Measurements from ENCODE around the gene OR4D1.

OR4D1 gene

GRCh38 chr17:58153046-58153445 is 4.9 kb downstream of the OR4D1 start:
- no peak overlapping the region for H3K4me3 ChIP-seq (ENCODE audit: low read depth, low read length)
- H3K27ac ChIP-seq (ENCODE audit: low read depth, low read length), result no peak overlapping the region
- H3K36me3 ChIP-seq (ENCODE audit: control insufficient read depth, insufficient read depth, low read length), result no peaks in the 10 kb centered on the region
- H3K4me1 ChIP-seq (ENCODE audit: control insufficient read depth, insufficient read depth, low read length), result no peaks in the 10 kb centered on the region
- H3K27me3 ChIP-seq (ENCODE audit: control insufficient read depth, insufficient read depth, low read length), result peaks cover 38% of the 10 kb centered on the region
- H3K9me3 ChIP-seq (ENCODE audit: control insufficient read depth, insufficient read depth, low read length), result no peaks in the 10 kb centered on the region
- H3K9ac ChIP-seq (ENCODE audit: low read depth, low read length), result no peak overlapping the region

- no peaks in the 10 kb centered on the region for H3K36me3 ChIP-seq (ENCODE audit: control insufficient read depth, insufficient read depth, low read length)
- H3K4me3 ChIP-seq (ENCODE audit: low read depth, low read length), result no peak overlapping the region
- no peaks in the 10 kb centered on the region for H3K4me1 ChIP-seq (ENCODE audit: control insufficient read depth, insufficient read depth, low read length)
- no peaks in the 10 kb centered on the region for H3K9me3 ChIP-seq (ENCODE audit: control insufficient read depth, insufficient read depth, low read length)
- no peak overlapping the region for H3K27ac ChIP-seq (ENCODE audit: low read depth, low read length)
- no peak overlapping the region for H3K9ac ChIP-seq (ENCODE audit: low read depth, low read length)
- H3K27me3 ChIP-seq (ENCODE audit: control insufficient read depth, insufficient read depth, low read length), result peaks cover 41% of the 10 kb centered on the region
These were observed 5.5 kb downstream of the OR4D1 start for GRCh38 chr17:58153671-58154070.

- Histone ChIP-seq H3K4me3 (ENCODE audit: low read depth, low read length) (peak overlapping the region; percentile 77), H3K36me3 (ENCODE audit: control insufficient read depth, insufficient read depth, low read length) (no peaks in the 10 kb centered on the region), H3K9ac (ENCODE audit: low read depth, low read length) (peak overlapping the region; percentile 50; the same call in 1 of the 2 replicates), H3K27me3 (ENCODE audit: control insufficient read depth, insufficient read depth, low read length) (peaks cover 54% of the 10 kb centered on the region), H3K4me1 (ENCODE audit: control insufficient read depth, insufficient read depth, low read length) (no peaks in the 10 kb centered on the region), H3K27ac (ENCODE audit: low read depth, low read length) (no peak overlapping the region), H3K9me3 (ENCODE audit: control insufficient read depth, insufficient read depth, low read length) (no peaks in the 10 kb centered on the region)
These were observed 8.9 kb downstream of the OR4D1 start for GRCh38 chr17:58156839-58157803.

GRCh38 chr17:58158181-58158580 is 10.0 kb downstream of the OR4D1 start:
- no peaks in the 10 kb centered on the region for H3K9me3 ChIP-seq (ENCODE audit: control insufficient read depth, insufficient read depth, low read length)
- peaks cover 54% of the 10 kb centered on the region for H3K27me3 ChIP-seq (ENCODE audit: control insufficient read depth, insufficient read depth, low read length)
- no peak overlapping the region for H3K9ac ChIP-seq (ENCODE audit: low read depth, low read length)
- no peaks in the 10 kb centered on the region for H3K36me3 ChIP-seq (ENCODE audit: control insufficient read depth, insufficient read depth, low read length)
- no peak overlapping the region for H3K27ac ChIP-seq (ENCODE audit: low read depth, low read length)
- no peak overlapping the region for H3K4me3 ChIP-seq (ENCODE audit: low read depth, low read length)
- H3K4me1 ChIP-seq (ENCODE audit: control insufficient read depth, insufficient read depth, low read length), result no peaks in the 10 kb centered on the region

- H3K27ac ChIP-seq (ENCODE audit: low read depth, low read length), result no peak overlapping the region
- no peaks in the 10 kb centered on the region for H3K36me3 ChIP-seq (ENCODE audit: control insufficient read depth, insufficient read depth, low read length)
- H3K4me1 ChIP-seq (ENCODE audit: control insufficient read depth, insufficient read depth, low read length), result no peaks in the 10 kb centered on the region
- no peak overlapping the region for H3K4me3 ChIP-seq (ENCODE audit: low read depth, low read length)
- peaks cover 31% of the 10 kb centered on the region for H3K27me3 ChIP-seq (ENCODE audit: control insufficient read depth, insufficient read depth, low read length)
- no peaks in the 10 kb centered on the region for H3K9me3 ChIP-seq (ENCODE audit: control insufficient read depth, insufficient read depth, low read length)
- no peak overlapping the region for H3K9ac ChIP-seq (ENCODE audit: low read depth, low read length)
These were observed 13.4 kb downstream of the OR4D1 start for GRCh38 chr17:58161566-58161965.

- Histone ChIP-seq H3K27ac (ENCODE audit: low read depth, low read length) (no peak overlapping the region), H3K9me3 (ENCODE audit: control insufficient read depth, insufficient read depth, low read length) (no peaks in the 10 kb centered on the region), H3K36me3 (ENCODE audit: control insufficient read depth, insufficient read depth, low read length) (no peaks in the 10 kb centered on the region), H3K4me3 (ENCODE audit: low read depth, low read length) (no peak overlapping the region), H3K27me3 (ENCODE audit: control insufficient read depth, insufficient read depth, low read length) (peaks cover 13% of the 10 kb centered on the region), H3K9ac (ENCODE audit: low read depth, low read length) (no peak overlapping the region), H3K4me1 (ENCODE audit: control insufficient read depth, insufficient read depth, low read length) (no peaks in the 10 kb centered on the region)
These were observed 17.8 kb downstream of the OR4D1 start for GRCh38 chr17:58165981-58166380.

- Histone ChIP-seq H3K4me1 (ENCODE audit: control insufficient read depth, insufficient read depth, low read length) (no peaks in the 10 kb centered on the region), H3K9me3 (ENCODE audit: control insufficient read depth, insufficient read depth, low read length) (no peaks in the 10 kb centered on the region), H3K9ac (ENCODE audit: low read depth, low read length) (no peak within 1 kb of the TSS), H3K36me3 (ENCODE audit: control insufficient read depth, insufficient read depth, low read length) (no peaks in the 10 kb centered on the region), H3K27ac (ENCODE audit: low read depth, low read length) (no peak within 1 kb of the TSS), H3K27me3 (ENCODE audit: control insufficient read depth, insufficient read depth, low read length) (peaks cover 8% of the 10 kb centered on the region), H3K4me3 (ENCODE audit: low read depth, low read length) (no peak within 1 kb of the TSS)
These were observed 18.5 kb downstream of the OR4D1 start, which contains the start of gene OR4D2 for GRCh38 chr17:58166682-58167081. Gene OR4D2, plus strand, starts transcription at chr17:58166982. Its CDS starts 2,674 bp downstream, at chr17:58169656.

GRCh38 chr17:58170622-58171021 is 22.4 kb downstream of the OR4D1 start:
- no peaks in the 10 kb centered on the region for H3K36me3 ChIP-seq (ENCODE audit: control insufficient read depth, insufficient read depth, low read length)
- H3K4me1 ChIP-seq (ENCODE audit: control insufficient read depth, insufficient read depth, low read length), result no peaks in the 10 kb centered on the region
- no peak overlapping the region for H3K4me3 ChIP-seq (ENCODE audit: low read depth, low read length)
- H3K9me3 ChIP-seq (ENCODE audit: control insufficient read depth, insufficient read depth, low read length), result no peaks in the 10 kb centered on the region
- H3K27me3 ChIP-seq (ENCODE audit: control insufficient read depth, insufficient read depth, low read length), result peaks cover 8% of the 10 kb centered on the region
- H3K9ac ChIP-seq (ENCODE audit: low read depth, low read length), result no peak overlapping the region
- H3K27ac ChIP-seq (ENCODE audit: low read depth, low read length), result no peak overlapping the region

GRCh38 chr17:58172369-58173071 is 24.3 kb downstream of the OR4D1 start:
- H3K9me3 ChIP-seq (ENCODE audit: control insufficient read depth, insufficient read depth, low read length), result no peaks in the 10 kb centered on the region
- no peak overlapping the region for H3K4me3 ChIP-seq (ENCODE audit: low read depth, low read length)
- H3K4me1 ChIP-seq (ENCODE audit: control insufficient read depth, insufficient read depth, low read length), result no peaks in the 10 kb centered on the region
- H3K36me3 ChIP-seq (ENCODE audit: control insufficient read depth, insufficient read depth, low read length), result no peaks in the 10 kb centered on the region
- no peak overlapping the region for H3K9ac ChIP-seq (ENCODE audit: low read depth, low read length)
- H3K27ac ChIP-seq (ENCODE audit: low read depth, low read length), result no peak overlapping the region
- peaks cover 8% of the 10 kb centered on the region for H3K27me3 ChIP-seq (ENCODE audit: control insufficient read depth, insufficient read depth, low read length)

GRCh38 chr17:58174871-58175270 is 26.7 kb downstream of the OR4D1 start:
- no peaks in the 10 kb centered on the region for H3K9me3 ChIP-seq (ENCODE audit: control insufficient read depth, insufficient read depth, low read length)
- no peaks in the 10 kb centered on the region for H3K4me1 ChIP-seq (ENCODE audit: control insufficient read depth, insufficient read depth, low read length)
- peaks cover 4% of the 10 kb centered on the region; the same call in 1 of the 2 replicates for H3K27me3 ChIP-seq (ENCODE audit: control insufficient read depth, insufficient read depth, low read length)
- H3K36me3 ChIP-seq (ENCODE audit: control insufficient read depth, insufficient read depth, low read length), result no peaks in the 10 kb centered on the region
- H3K4me3 ChIP-seq (ENCODE audit: low read depth, low read length), result no peak overlapping the region
- no peak overlapping the region for H3K9ac ChIP-seq (ENCODE audit: low read depth, low read length)
- H3K27ac ChIP-seq (ENCODE audit: low read depth, low read length), result no peak overlapping the region

GRCh38 chr17:58176200-58176599 is 28.0 kb downstream of the OR4D1 start:
- Histone ChIP-seq H3K27me3 (ENCODE audit: control insufficient read depth, insufficient read depth, low read length) (no peaks in the 10 kb centered on the region), H3K9ac (ENCODE audit: low read depth, low read length) (no peak overlapping the region), H3K4me3 (ENCODE audit: low read depth, low read length) (no peak overlapping the region), H3K36me3 (ENCODE audit: control insufficient read depth, insufficient read depth, low read length) (no peaks in the 10 kb centered on the region), H3K9me3 (ENCODE audit: control insufficient read depth, insufficient read depth, low read length) (no peaks in the 10 kb centered on the region), H3K27ac (ENCODE audit: low read depth, low read length) (no peak overlapping the region), H3K4me1 (ENCODE audit: control insufficient read depth, insufficient read depth, low read length) (no peaks in the 10 kb centered on the region)

All from HUES48 (cell line).